SKM-1 treated with dmso at 0.1 percent for 144 hours (cell line): Measurements from ENCODE around the gene RFPL4A.
"Not testable (repeated sequence)": the region's sequence is repeated elsewhere in the genome, so short reads cannot be mapped to it uniquely, and the experiment has no call there.

Source experiments
- DNase-seq: peaks from one replicate; lab custom pipeline; 2025; ENCODE audit not compliant: unreplicated experiment; lab: John Stamatoyannopoulos, UW

RFPL4A gene

DNA sequence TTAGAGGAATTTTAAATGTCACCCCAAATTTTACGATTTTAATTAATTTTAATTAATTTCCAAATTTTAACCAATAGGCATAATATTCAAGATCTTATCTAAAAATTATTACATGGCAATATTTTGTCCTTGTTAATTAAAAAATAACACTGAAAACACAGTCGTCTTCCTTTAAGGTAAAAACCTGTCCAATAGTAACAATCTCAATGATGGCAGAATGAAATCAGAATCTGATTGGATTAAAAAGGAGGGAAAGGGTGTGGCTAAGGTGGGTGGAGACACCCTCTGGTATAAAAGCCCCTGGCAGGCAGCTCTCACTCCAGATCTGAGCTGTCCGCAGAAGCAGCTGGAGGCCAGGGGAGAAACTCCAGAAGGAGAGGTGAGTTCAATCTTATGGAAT lies at the start of gene RFPL4A:
RFPL4A (plus strand) TSS at position 301 of the 400 bp plus-strand sequence. CDS start 2,704 bp downstream, outside the sequence.
- DNase-seq = not testable (repeated sequence)

DNA sequence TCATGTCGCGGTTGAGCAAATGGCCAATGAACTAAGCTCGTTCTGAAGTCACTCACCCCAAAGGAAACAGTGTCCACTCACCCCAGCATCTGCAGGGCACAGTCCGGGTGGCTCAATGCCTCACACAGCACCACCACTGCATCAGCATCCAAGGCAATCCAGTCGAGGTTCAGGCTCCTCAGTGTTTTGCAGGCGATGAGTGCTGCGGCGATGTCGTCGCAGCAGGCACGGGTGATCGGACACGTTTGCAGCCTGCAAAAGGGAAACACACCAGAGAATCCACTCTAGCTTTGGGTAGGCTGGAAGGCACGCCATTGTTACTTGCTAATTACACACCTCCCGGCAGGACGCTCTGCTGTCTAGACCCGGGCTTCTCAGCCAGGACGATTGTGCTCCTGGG lies 47.2 kb upstream of the RFPL4A start:
- no peak for DNase-seq

DNA sequence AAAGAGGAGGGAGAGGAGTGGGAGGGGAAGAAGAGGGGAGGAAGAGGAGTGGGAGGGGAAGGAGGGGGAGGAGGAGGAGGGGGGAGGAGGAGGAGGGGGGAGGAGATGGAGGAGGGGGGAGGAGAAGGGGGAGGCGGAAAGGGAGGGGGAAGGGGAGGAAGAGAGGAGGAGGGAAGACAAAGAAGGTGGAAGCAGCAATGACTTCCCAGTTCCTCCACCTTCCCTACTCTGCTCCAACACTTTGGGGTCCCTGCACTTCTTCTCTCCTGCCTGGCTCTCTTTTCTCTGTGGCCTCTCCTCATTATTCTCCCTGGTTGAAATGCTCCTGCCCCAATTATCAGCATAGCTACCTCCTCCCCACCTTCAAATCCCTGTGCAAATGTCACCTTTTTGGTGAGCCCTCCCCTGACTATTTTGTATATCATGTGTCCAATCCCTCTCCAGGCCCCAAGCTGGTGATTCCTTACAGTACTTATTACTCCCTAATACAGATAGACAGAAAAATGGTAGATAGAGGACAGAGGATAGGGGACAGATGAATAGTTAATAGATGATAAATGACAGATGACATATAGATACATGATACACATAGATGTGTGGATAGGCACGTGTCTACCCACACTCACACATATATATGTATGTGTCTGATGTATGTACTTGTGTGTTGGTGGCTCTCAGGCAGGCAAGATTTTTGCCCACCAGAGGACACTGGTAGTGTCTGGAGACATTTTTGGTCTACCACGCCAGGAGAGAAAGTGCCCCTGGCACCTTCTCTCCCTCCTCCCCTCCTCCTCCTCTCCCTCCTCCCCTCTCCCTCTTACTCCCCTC lies 45.9 kb upstream of the RFPL4A start:
- no peak for DNase-seq

DNA sequence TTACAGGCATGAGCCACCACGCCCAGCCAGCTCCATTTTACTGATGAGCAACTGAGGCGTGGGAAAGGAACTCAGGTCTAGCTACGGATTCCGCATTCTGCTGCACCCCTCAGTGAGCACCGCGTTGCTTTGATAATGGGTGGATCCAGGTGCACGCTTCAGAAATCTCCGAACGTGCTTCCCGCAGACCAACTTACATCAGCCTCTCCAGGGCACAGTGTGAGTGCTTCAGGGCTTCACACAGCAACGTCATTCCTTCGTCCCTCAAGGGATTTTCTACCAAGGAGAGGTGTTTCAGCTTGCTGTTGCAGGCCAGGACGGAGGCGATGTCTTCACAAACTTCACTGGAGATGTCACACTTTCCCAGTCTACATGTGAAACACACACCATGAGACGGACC lies 42.4 kb upstream of the RFPL4A start:
- no peak for DNase-seq

DNA sequence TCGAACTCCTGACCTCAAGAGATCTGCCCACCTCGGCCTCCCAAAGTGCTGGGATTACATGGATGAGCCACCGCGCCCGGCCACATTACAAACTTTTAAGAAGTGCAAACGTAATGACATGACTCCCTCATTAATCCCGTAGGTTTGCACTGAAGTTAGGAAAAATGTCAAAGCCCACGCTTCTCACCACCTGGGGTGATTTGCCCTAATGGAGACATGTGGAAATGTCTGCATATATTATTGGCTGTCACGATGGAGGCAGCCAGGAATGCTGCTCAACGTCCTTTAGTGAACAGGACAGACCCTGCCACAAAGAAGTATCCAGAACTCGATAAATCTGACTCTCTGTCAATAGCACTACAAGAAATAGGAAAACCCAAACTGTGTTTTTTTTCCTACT lies 41.6 kb upstream of the RFPL4A start:
- DNase-seq = no peak

DNA sequence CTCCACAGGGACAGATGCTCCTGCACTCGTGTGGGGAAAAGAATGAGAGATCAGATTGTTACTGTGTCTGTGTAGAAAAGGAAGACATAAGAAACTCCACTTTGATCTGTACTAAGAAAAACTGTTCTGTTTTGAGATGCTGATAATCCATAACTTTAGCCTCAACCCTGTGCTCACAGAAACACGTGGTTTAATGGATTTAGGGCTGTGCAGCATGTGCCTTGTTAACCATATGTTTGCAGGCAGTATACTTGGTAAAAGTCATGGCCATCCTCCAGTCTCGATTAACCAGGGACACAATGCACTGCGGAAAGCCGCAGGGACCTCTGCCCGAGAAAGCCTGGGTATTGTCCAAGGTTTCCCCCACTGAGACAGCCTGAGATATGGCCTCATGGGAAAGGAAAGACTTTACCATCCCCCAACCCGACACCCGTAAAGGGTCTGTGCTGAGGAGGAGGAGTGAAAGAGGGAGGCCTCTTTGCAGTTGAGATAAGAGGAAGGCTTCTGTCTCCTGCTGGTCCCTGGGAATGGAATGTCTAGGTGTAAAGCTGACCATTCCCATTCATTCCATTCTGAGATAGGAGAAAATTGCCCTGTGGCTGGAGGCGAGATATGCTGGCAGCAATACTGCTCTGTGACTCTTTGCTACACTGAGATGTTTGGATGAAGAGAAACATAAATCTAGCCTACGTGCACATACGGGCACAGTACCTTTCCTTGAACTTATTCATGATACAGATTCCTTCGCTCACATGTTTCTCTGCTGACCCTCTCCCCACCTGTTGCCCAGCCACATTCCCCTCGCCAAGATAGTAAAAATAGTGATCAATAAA lies 40.8 kb upstream of the RFPL4A start:
- not testable (repeated sequence) for DNase-seq

DNA sequence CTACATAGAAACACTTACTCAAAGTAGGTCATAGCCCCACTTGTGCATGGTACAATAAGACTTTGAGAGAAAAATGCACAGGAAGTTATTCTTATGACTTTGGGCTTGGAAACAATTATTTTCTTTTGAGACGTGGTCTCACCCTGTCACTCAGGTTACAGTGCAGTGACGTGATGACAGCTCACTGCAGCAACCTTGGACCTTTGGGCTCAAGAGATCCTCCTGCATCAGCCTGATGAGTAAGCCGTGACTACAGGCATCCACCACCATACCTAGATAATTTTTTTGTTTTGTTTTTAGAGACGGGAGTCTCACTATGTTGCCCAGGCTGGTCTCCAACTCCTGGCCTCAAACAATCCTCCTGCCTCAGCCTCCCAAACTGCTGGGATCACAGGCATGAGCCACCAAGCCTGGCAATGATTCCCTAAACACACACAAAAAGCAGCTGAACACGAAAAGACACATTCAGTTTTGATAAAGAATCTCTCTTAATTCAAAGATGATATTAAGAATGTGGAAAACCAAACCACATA lies 38.6 kb upstream of the RFPL4A start:
- no peak for DNase-seq

DNA sequence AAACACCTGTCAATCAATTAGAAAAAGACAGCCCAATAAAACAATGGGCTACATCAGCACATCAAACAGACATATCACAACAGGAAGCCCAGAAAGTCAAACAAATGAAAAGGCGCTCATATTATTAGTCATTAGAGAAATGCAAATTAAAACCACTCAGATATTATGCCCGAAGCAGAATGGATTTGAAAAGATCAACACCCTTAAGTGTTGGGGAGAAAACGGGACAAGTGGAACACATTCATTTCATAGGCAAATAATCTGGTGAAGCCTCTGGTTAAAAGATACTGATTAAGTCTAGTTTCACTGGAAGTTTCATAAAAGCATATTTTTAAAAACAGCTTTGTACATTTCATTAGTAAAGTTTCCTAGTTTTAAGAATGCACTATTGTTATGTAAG lies 38.1 kb upstream of the RFPL4A start:
- DNase-seq = no peak

DNA sequence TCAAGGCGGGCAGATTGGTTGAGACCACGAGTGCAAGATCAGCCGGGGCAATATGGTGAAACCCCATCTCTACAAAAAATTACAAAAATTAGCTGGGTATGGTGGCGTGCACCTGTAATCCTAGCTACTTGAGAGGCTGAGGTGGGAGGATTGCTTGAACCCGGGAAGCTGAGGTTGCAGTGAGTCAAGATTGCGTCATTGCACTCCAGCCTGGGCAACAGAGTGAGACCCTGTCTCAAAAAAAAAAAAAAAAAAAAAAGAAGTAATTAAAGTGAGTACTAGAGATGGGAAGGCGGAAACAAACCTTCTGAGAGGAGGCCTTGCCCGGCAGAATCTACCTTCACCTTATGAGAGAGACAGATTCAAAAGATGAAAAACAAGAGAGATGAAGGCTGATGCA lies 35.4 kb upstream of the RFPL4A start:
- no peak for DNase-seq

DNA sequence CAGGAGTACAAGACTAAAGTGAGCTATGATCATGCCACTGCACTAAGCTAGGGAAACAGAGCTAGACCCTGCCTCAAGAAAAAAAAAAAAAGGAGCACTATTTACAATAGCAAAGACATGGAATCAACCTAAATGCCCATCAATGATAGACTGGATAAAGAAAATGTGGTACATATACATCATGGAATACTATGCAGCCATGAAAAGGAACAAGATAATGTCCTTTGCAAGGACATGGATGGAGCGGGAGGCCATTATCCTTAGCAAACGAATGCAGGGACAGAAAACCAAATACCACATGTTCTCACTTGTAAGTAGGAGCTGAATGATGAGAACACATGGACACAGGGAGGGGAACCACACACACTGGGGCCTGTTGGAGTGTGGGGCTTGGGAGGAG lies 28.5 kb upstream of the RFPL4A start:
- not testable (repeated sequence) for DNase-seq

DNA sequence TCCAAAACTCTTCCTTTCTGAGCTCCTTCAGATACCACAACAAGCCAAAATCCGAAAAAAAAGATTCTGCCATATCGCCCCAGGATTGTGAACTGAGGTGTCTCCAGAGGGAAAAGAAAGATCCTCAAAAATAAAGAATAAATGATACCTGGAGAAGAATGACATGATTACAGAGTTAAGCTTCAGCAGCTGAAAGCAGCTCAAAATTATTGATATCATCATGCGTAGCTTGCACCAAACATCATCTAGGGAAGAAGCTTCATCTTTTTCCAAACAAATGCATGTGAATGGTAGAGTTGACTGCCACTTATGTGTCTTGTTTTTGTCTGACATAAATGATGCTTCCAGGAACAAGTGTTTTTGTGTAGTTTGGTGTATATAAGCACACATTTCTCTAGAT lies 20.6 kb upstream of the RFPL4A start, which contains the start of gene NLRP9:
NLRP9 (minus strand) TSS at position 101 of the 400 bp plus-strand sequence; CDS start at position 73, 28 bp downstream.
- DNase-seq = no peak

DNA sequence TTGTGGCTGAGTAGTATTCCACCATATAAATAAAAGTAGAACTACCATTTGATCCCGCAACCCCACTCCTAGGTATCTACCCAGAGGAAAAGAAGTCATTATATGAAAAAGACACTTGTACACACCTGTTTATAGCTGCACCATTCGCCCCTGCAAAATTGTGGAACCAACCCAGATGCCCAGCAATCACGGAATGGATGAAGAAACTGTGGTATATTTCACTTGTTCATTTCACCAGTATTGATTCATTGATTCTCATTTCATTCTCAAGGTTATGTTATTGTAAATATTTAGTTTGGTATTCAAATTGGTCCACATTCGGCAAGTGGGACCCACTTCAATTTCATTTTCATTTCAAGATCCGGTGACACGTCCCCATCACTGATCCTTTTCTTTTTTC lies 8.2 kb upstream of the RFPL4A start:
- no peak for DNase-seq

DNA sequence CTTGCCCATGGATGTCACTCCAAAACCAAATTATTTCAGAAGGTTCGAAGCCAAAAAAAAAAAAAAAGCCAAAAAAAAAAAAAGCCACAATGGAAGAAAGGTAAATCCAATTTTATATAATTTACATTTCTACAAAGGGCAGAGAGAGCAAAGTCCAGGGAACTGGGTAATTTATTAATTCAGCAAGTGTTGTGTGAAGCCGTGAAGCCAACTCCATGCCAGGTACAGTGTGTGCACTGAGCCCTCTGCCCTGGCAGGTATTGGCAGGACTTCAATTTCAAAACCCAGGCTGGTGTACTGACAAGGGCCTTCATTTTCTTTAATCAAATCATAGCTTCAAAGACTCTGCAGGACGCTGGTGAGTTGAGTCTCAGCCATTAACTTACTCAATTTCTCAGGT lies 5.5 kb upstream of the RFPL4A start:
- DNase-seq = no peak

DNA sequence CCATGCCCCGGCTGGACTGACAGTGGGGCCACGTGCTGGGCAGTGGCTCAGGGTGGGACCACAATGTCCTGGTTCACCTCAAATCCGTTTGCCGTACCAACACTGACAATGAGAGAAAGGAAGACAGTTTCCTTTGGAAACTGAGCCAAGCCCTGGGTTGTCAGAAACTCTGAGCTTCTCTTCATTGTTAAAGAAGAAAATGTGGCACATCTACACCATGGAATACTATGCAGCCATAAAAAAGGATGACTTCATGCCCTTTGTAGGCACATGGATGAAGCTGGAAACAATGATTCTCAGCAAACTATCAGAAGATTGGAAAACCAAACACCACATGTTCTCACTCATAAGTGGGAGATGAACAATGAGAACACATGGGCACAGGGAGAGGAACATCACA lies 2.1 kb upstream of the RFPL4A start:
- DNase-seq = not testable (repeated sequence)

DNA sequence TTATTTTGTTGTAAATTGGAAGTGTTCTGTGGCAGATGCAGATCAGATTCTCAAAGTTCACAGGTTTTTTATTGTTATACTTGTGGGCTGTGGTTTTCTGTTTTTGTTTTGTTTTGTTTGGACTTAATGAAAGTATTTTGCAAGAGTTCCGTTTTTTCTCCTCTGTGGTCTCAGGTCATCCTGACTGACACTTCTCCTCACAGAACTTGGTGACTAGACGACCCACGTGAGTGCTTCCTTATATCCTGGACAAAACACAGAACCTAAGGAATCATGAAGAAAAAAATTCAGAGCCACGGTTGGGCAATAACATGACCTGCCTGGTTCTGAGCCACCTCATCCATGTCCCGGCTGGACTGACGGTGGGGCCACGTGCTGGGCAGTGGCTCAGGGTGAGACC lies 7.6 kb downstream of the RFPL4A start:
- no peak for DNase-seq

DNA sequence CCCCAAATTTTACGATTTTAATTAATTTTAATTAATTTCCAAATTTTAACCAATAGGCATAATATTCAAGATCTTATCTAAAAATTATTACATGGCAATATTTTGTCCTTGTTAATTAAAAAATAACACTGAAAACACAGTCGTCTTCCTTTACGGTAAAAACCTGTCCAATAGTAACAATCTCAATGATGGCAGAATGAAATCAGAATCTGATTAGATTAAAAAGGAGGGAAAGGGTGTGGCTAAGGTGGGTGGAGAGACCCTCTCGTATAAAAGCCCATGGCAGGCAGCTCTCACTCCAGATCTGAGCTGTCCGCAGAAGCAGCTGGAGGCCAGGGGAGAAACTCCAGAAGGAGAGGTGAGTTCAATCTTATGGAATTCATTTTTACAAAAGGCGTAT lies 9.9 kb downstream of the RFPL4A start, which contains the start of gene RFPL4AL1:
RFPL4AL1 (plus strand) TSS at position 301 of the 400 bp plus-strand sequence. CDS start 2,687 bp downstream, outside the sequence.
- DNase-seq = not testable (repeated sequence)

DNA sequence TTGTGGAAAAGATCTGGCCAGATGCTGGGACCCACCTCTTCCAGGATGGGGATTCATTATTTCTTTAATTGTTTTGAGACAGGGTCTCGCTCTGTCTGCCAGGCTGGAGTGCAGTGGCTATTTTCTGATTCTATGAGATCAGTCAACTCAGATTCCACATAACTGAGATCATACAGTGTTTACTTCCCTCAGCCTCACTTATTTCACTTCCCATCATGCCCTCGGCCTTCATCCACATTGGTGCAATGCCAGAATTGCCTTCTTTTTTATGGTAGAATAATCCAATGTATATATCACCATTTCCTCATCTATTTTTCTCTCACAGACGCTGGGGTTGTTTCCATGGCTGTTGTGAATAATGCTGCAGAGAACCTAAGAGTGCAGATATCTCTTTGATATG lies 10.7 kb downstream of the RFPL4A start:
- DNase-seq = not testable (repeated sequence)

DNA sequence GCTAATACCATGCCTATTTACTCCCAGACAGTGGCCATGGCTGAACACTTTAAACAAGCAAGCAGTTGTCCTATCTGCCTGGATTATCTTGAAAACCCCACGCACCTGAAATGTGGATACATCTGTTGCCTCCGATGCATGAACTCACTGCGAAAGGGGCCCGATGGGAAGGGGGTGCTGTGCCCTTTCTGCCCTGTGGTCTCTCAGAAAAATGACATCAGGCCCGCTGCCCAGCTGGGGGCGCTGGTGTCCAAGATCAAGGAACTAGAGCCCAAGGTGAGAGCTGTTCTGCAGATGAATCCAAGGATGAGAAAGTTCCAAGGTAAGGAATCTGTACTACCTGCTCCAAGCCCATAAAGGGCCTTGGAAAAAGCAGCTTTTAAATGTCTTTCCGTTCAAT lies 18.6 kb downstream of the RFPL4A start:
- DNase-seq = no peak

DNA sequence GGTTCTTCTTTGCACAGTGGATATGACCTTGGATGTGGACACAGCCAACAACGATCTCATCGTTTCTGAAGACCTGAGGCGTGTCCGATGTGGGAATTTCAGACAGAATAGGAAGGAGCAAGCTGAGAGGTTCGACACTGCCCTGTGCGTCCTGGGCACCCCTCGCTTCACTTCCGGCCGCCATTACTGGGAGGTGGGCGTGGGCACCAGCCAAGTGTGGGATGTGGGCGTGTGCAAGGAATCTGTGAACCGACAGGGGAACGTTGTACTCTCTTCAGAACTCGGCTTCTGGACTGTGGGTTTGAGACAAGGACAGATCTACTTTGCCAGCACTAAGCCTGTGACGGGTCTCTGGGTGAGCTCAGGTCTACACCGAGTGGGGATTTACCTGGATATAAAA lies 19.4 kb downstream of the RFPL4A start:
- no peak for DNase-seq

DNA sequence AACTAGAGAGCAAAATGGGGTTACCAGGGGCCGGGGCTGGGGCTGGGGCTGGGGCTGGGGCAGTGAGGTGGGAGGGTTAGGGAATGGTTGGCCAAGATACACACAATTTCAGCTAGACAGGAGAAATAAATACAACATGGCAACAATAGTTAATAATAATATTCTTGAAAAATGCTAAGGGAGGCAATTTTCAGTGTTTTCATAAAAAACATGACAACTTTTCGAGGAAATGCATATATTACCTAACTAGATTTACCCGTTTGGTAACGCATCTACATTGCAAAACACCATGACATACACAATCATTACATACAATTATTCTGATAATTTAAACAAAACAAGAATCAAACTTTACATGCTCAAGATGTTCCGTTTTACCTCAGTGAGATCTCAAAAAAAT lies 22.2 kb downstream of the RFPL4A start:
- DNase-seq = no peak

DNA sequence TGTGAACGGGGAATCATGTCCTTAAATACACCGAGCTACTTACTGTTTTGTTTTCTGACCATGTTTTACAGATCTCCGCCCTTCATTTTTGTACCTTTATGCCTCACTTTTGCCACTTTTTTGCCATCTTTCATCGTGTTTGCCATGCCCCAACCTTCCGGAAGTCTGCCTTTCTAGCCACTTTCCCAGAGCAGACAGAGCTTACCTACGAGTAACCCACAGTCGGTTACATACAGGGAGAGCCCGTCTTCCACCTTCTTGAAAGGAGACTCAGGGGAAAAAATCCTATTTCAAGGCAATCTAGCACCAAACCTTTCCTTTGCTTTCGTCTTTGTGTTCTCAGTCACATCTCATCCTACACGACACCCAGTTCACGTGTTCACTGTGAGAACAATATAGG lies 36.1 kb downstream of the RFPL4A start:
- DNase-seq = no peak

DNA sequence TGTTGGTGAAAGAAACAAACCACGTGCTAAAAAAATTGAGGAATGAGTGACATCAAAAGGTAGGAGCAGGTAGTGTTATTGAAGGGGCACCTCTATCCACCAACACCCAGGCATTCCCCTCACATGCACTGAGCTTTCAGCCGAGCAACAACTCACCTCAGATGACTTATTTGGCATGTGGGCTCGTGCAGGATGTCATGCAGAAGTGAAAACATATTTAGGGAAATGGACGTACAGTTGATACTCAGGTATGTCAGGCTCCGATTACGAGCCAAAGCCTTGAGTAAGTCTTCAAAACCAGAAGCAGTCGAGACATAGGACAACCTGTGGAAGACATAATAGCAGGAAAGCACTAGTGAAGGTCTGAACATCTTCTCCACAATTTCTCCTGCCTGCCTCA lies 42.5 kb downstream of the RFPL4A start:
- no peak for DNase-seq
